ENCODE results near the gene PTPRN2.

The PTPRN2 gene

DNA sequence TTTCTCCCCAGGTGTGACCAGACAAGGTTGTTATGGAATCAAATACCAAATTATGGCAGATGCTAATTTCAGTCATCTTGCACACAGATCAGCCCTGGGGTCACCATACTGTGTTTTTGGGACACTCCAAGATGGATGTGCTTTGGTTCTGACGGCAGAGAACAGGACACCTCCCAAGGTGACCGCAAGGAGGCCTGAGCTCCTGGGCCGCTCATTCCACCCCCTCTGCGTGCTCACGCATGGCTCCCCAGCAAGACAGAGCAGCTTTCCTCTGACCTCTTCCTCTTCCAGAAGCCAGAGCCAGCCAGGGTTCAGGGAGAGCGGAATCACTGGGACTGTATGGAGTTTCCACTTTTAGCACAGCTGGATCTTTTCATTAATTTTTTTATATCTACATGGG, 848.0 kb downstream of the PTPRN2 start:
- no peaks in the 10 kb centered on the region for H3K79me1 ChIP-seq (ENCODE audit: low read length)
- no peak overlapping the region for H2BK120ac ChIP-seq (ENCODE audit: low read depth, low read length)
- H2BK15ac ChIP-seq (replicated peaks; ENCODE audit: low read depth): no peak overlapping the region
- no peak overlapping the region for H3K4me3 ChIP-seq (ENCODE audit: low read length)
- peaks cover 3% of the 10 kb centered on the region for H3K4me1 ChIP-seq (ENCODE audit: control insufficient read depth, low read depth, low read length)
- H3K27me3 ChIP-seq (ENCODE audit: insufficient read depth, low read length, poor library complexity): no peaks in the 10 kb centered on the region
- no peak for DNase-seq
- H3K56ac ChIP-seq (ENCODE audit: low read length): no peak overlapping the region
- H4K5ac ChIP-seq (ENCODE audit: low read length): no peak overlapping the region
- H2AK5ac ChIP-seq (ENCODE audit: low read length): no peak overlapping the region
- H3K18ac ChIP-seq (ENCODE audit: low read length): no peak overlapping the region
- no peak overlapping the region for H3K4me2 ChIP-seq (ENCODE audit: low read length)
- H4K8ac ChIP-seq (ENCODE audit: low read depth, low read length): no peak overlapping the region
- no peaks in the 10 kb centered on the region for H3K79me2 ChIP-seq (ENCODE audit: control insufficient read depth, insufficient read depth, low read length)
- no peak overlapping the region for H3K4ac ChIP-seq (ENCODE audit: low read depth, low read length)
- no peak overlapping the region for H2BK5ac ChIP-seq (ENCODE audit: low read length)
- no peaks in the 10 kb centered on the region for H3K36me3 ChIP-seq (ENCODE audit: control insufficient read depth, insufficient read depth, low read length)
- H3K27ac ChIP-seq (ENCODE audit: low read depth, low read length): no peak overlapping the region
- H3K9ac ChIP-seq (ENCODE audit: low read length): no peak overlapping the region
- no peak overlapping the region for H3K23ac ChIP-seq (ENCODE audit: low read length)
- no CpG with 5 or more reads among the region's 6 CpGs for WGBS (ENCODE audit: extremely low coverage, insufficient coverage, low lambda C conversion rate)

- no CpG with 5 or more reads among the region's 8 CpGs for WGBS (ENCODE audit: extremely low coverage, insufficient coverage, low lambda C conversion rate)
- no peak for DNase-seq
These were observed 848.6 kb downstream of the PTPRN2 start for GRCh38 chr7:157739031-157739430.

DNA sequence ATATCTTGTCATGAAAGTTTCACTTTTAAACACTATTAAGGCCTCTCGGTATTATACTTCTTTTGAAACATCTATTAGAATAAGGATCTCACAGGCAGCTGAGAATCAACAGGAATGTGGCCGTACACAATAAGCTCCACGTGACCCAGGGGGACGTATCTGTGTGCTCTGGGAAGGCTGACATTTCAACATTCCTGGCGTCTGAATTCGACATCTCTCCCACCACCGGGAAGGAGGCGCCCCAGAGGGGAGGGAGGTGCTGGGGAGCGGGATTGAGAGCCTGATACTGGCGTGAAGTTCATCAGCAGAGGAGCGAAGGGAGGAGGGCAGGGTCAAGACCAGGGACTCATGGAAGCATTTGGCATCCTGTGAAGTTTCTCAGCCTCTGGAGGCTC, 849.6 kb downstream of the PTPRN2 start:
- H3K23ac ChIP-seq (ENCODE audit: low read length): no peak overlapping the region
- H3K27ac ChIP-seq (ENCODE audit: low read depth, low read length): no peak overlapping the region
- no peak overlapping the region for H2BK15ac ChIP-seq (replicated peaks; ENCODE audit: low read depth)
- peak overlapping the region; percentile 22 for H3K4me2 ChIP-seq (ENCODE audit: low read length)
- no peaks in the 10 kb centered on the region for H3K79me2 ChIP-seq (ENCODE audit: control insufficient read depth, insufficient read depth, low read length)
- no peak overlapping the region for H2BK5ac ChIP-seq (ENCODE audit: low read length)
- no peak overlapping the region for H3K4me3 ChIP-seq (ENCODE audit: low read length)
- no peak overlapping the region for H3K18ac ChIP-seq (ENCODE audit: low read length)
- H3K4ac ChIP-seq (ENCODE audit: low read depth, low read length): no peak overlapping the region
- H3K56ac ChIP-seq (ENCODE audit: low read length): no peak overlapping the region
- H3K36me3 ChIP-seq (ENCODE audit: control insufficient read depth, insufficient read depth, low read length): no peaks in the 10 kb centered on the region
- H3K27me3 ChIP-seq (ENCODE audit: insufficient read depth, low read length, poor library complexity): no peaks in the 10 kb centered on the region
- DNase-seq: peak; percentile 91
- no CpG with 5 or more reads among the region's 11 CpGs for WGBS (ENCODE audit: extremely low coverage, insufficient coverage, low lambda C conversion rate)
- no peak overlapping the region for H2BK120ac ChIP-seq (ENCODE audit: low read depth, low read length)
- no peak overlapping the region for H2AK5ac ChIP-seq (ENCODE audit: low read length)
- H4K5ac ChIP-seq (ENCODE audit: low read length): no peak overlapping the region
- H3K79me1 ChIP-seq (ENCODE audit: low read length): no peaks in the 10 kb centered on the region
- H3K4me1 ChIP-seq (ENCODE audit: control insufficient read depth, low read depth, low read length): peaks cover 3% of the 10 kb centered on the region
- H4K8ac ChIP-seq (ENCODE audit: low read depth, low read length): no peak overlapping the region
- H3K9ac ChIP-seq (ENCODE audit: low read length): no peak overlapping the region

More at GRCh38 chr7:157739031-157739430, 848.6 kb downstream of the PTPRN2 start:
- Histone ChIP-seq H3K4me1 (ENCODE audit: control insufficient read depth, low read depth, low read length) (peaks cover 3% of the 10 kb centered on the region), H3K4ac (ENCODE audit: low read depth, low read length) (no peak overlapping the region), H3K56ac (ENCODE audit: low read length) (no peak overlapping the region), H3K9ac (ENCODE audit: low read length) (no peak overlapping the region), H3K79me2 (ENCODE audit: control insufficient read depth, insufficient read depth, low read length) (no peaks in the 10 kb centered on the region), H3K4me2 (ENCODE audit: low read length) (no peak overlapping the region), H2AK5ac (ENCODE audit: low read length) (no peak overlapping the region), H2BK5ac (ENCODE audit: low read length) (no peak overlapping the region), H3K27me3 (ENCODE audit: insufficient read depth, low read length, poor library complexity) (no peaks in the 10 kb centered on the region), H2BK120ac (ENCODE audit: low read depth, low read length) (no peak overlapping the region), H3K18ac (ENCODE audit: low read length) (no peak overlapping the region), H4K5ac (ENCODE audit: low read length) (no peak overlapping the region), H3K27ac (ENCODE audit: low read depth, low read length) (no peak overlapping the region), H3K4me3 (ENCODE audit: low read length) (no peak overlapping the region), H3K23ac (ENCODE audit: low read length) (no peak overlapping the region), H3K36me3 (ENCODE audit: control insufficient read depth, insufficient read depth, low read length) (no peaks in the 10 kb centered on the region), H3K79me1 (ENCODE audit: low read length) (no peaks in the 10 kb centered on the region), H4K8ac (ENCODE audit: low read depth, low read length) (no peak overlapping the region), H2BK15ac (replicated peaks; ENCODE audit: low read depth) (no peak overlapping the region)

DNA sequence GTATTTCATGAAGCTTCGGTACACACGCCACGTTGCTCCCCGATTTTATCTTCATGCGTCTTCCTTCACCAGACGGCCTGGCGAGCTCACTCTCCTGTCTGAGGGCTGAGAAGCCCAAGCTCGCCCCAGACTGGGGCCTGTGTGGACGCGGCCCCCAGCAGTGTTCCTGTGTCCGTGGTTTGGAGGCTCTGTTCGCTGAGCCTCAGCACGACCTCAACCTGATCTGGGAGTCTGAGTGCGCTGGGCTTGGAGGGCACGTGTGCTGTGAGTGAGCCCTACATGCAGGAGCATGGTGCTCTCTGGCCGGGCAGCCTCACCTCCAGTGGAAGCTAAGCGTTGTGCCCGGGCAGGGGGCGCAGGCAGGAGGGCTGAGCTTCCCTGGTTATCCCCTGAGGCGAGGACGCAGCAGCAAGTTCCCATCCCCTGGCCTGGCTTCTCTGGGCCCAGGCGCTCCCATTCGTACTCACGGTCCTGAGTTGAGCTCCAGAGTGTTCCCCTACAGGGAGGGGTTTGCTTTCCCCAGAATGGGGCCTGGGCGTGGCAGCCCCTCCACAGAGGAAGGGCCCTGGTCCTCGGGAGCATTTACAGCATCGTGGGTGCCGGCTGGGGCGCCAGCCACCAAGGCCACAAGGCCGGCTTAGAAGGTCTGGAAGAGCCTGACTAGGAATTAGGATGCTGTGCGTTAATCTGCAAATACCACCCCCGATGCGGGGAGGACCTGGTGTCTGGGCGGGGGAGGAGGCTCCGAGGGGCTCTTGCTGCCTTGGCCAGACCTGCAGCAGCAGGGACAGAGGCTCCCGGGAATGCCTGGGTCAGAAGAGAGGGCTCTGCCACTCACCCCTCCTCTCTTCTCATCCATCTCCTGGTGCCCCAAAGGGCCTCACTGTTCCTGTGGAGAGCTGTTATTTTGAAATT, 850.2 kb downstream of the PTPRN2 start:
- no peaks in the 10 kb centered on the region for H3K79me1 ChIP-seq (ENCODE audit: low read length)
- no peaks in the 10 kb centered on the region for H3K27me3 ChIP-seq (ENCODE audit: insufficient read depth, low read length, poor library complexity)

GRCh38 chr7:157736341-157736740, 851.3 kb downstream of the PTPRN2 start:
- no peak overlapping the region for H3K4ac ChIP-seq (ENCODE audit: low read depth, low read length)

More for the DNA sequence above, 850.2 kb downstream of the PTPRN2 start:
- Histone ChIP-seq H3K36me3 (ENCODE audit: control insufficient read depth, insufficient read depth, low read length) (no peaks in the 10 kb centered on the region), H3K56ac (ENCODE audit: low read length) (peak overlapping the region; percentile 42), H2AK5ac (ENCODE audit: low read length) (no peak overlapping the region), H2BK15ac (replicated peaks; ENCODE audit: low read depth) (no peak overlapping the region), H4K5ac (ENCODE audit: low read length) (no peak overlapping the region), H2BK5ac (ENCODE audit: low read length) (no peak overlapping the region), H3K4me2 (ENCODE audit: low read length) (no peak overlapping the region), H4K8ac (ENCODE audit: low read depth, low read length) (no peak overlapping the region), H3K27ac (ENCODE audit: low read depth, low read length) (no peak overlapping the region), H3K23ac (ENCODE audit: low read length) (no peak overlapping the region), H3K79me2 (ENCODE audit: control insufficient read depth, insufficient read depth, low read length) (no peaks in the 10 kb centered on the region), H3K9ac (ENCODE audit: low read length) (no peak overlapping the region), H2BK120ac (ENCODE audit: low read depth, low read length) (no peak overlapping the region), H3K4me1 (ENCODE audit: control insufficient read depth, low read depth, low read length) (peaks cover 3% of the 10 kb centered on the region), H3K4ac (ENCODE audit: low read depth, low read length) (no peak overlapping the region), H3K4me3 (ENCODE audit: low read length) (no peak overlapping the region), H3K18ac (ENCODE audit: low read length) (no peak overlapping the region)
- no CpG with 5 or more reads among the region's 36 CpGs for WGBS (ENCODE audit: extremely low coverage, insufficient coverage, low lambda C conversion rate)
- peak; percentile 39 for DNase-seq

More at GRCh38 chr7:157736341-157736740, 851.3 kb downstream of the PTPRN2 start:
- H3K36me3 ChIP-seq (ENCODE audit: control insufficient read depth, insufficient read depth, low read length): no peaks in the 10 kb centered on the region
- H4K5ac ChIP-seq (ENCODE audit: low read length): no peak overlapping the region
- WGBS (ENCODE audit: extremely low coverage, insufficient coverage, low lambda C conversion rate): no CpG with 5 or more reads among the region's 14 CpGs
- peaks cover 3% of the 10 kb centered on the region for H3K4me1 ChIP-seq (ENCODE audit: control insufficient read depth, low read depth, low read length)
- H3K79me1 ChIP-seq (ENCODE audit: low read length): no peaks in the 10 kb centered on the region
- no peak overlapping the region for H3K4me2 ChIP-seq (ENCODE audit: low read length)
- no peak overlapping the region for H3K56ac ChIP-seq (ENCODE audit: low read length)
- no peak overlapping the region for H2BK15ac ChIP-seq (replicated peaks; ENCODE audit: low read depth)
- no peak overlapping the region for H3K27ac ChIP-seq (ENCODE audit: low read depth, low read length)
- H3K27me3 ChIP-seq (ENCODE audit: insufficient read depth, low read length, poor library complexity): no peaks in the 10 kb centered on the region
- H2BK120ac ChIP-seq (ENCODE audit: low read depth, low read length): no peak overlapping the region
- H3K79me2 ChIP-seq (ENCODE audit: control insufficient read depth, insufficient read depth, low read length): no peaks in the 10 kb centered on the region
- no peak for DNase-seq
- H4K8ac ChIP-seq (ENCODE audit: low read depth, low read length): no peak overlapping the region
- H3K9ac ChIP-seq (ENCODE audit: low read length): no peak overlapping the region
- no peak overlapping the region for H3K23ac ChIP-seq (ENCODE audit: low read length)
- H2BK5ac ChIP-seq (ENCODE audit: low read length): no peak overlapping the region
- no peak overlapping the region for H3K18ac ChIP-seq (ENCODE audit: low read length)
- no peak overlapping the region for H3K4me3 ChIP-seq (ENCODE audit: low read length)
- no peak overlapping the region for H2AK5ac ChIP-seq (ENCODE audit: low read length)
